SU-DHL-6 (cell line): Measurements from ENCODE around the gene ZNF343.

Experiments
- H2AFZ ChIP-seq: fragments of 200-600 bp; sonication (generic); 2 replicates; pipeline ENCODE4 v1.6.1; 2014; ENCODE audit warnings: low read depth, mild to moderate bottlenecking, moderate library complexity, mixed read lengths, antibody characterized with exemption, low read length; ENCODE audit not compliant: severe bottlenecking
- H3F3A ChIP-seq: fragments of 200-600 bp; shearing (Covaris generic); 2 replicates; pipeline ENCODE4 v1.6.0; 2016; ENCODE audit warnings: antibody characterized with exemption, mild to moderate bottlenecking; ENCODE audit not compliant: insufficient read depth
- H3K27ac ChIP-seq: fragments of 200-600 bp; sonication (generic); 2 replicates; pipeline ENCODE4 v1.5.1; 2016; ENCODE audit warnings: low read depth, mild to moderate bottlenecking, low read length, moderate library complexity, mixed read lengths
- H3K27me3 ChIP-seq: fragments of 200-600 bp; sonication (generic), shearing (Covaris generic); 2 replicates; pipeline ENCODE4 v1.6.0; 2014; ENCODE audit warnings: mild to moderate bottlenecking, low read length
- H3K36me3 ChIP-seq: fragments of 200-600 bp; sonication (generic); 2 replicates; pipeline ENCODE4 v1.6.1; 2014; ENCODE audit warnings: mild to moderate bottlenecking, low read length, mixed read lengths
- H3K4me2 ChIP-seq: fragments of 300-600, 200-600 bp; shearing (Covaris generic), sonication (generic); 2 replicates; pipeline ENCODE4 v1.6.0; 2014; ENCODE audit warnings: low read length, low read depth, mild to moderate bottlenecking; ENCODE audit not compliant: poor library complexity, severe bottlenecking
- H3K4me3 ChIP-seq: fragments of 200-600 bp; sonication (generic); 2 replicates; pipeline ENCODE4 v1.5.1; 2014; ENCODE audit warnings: antibody characterized with exemption, low read length, mild to moderate bottlenecking, mixed read lengths; ENCODE audit not compliant: insufficient read depth, poor library complexity, severe bottlenecking
- H3K79me2 ChIP-seq: fragments of 200-600 bp; sonication (generic); 2 replicates; pipeline ENCODE4 v1.6.1; 2014; ENCODE audit warnings: mild to moderate bottlenecking, low read length, moderate library complexity; ENCODE audit not compliant: insufficient read depth
- H3K9ac ChIP-seq: fragments of 200-600 bp; sonication (generic); 2 replicates; pipeline ENCODE4 v1.7.0; 2014; ENCODE audit warnings: mild to moderate bottlenecking, low read length
- H3K9me2 ChIP-seq: fragments of 200-600 bp; sonication (generic); replicated peaks from 2 replicates; pipeline ENCODE4 v1.6.1; 2014; ENCODE audit warnings: low read length; ENCODE audit not compliant: insufficient read depth
- H3K9me3 ChIP-seq: fragments of 200-600 bp; sonication (generic); 2 replicates; pipeline ENCODE4 v1.6.1; 2014; ENCODE audit warnings: low read length, mixed read lengths; ENCODE audit not compliant: insufficient read depth
- H4K20me1 ChIP-seq: fragments of 200-600 bp; sonication (generic); 2 replicates; pipeline ENCODE4 v1.6.1; 2014; ENCODE audit warnings: low read depth, mild to moderate bottlenecking, antibody characterized with exemption, low read length, moderate library complexity, mixed read lengths
- CTCF ChIP-seq: fragments of 200-600 bp; sonication (generic); IDR thresholded peaks from one replicate; pipeline ENCODE4 v1.5.1; 2017; ENCODE audit warnings: antibody characterized with exemption, mild to moderate bottlenecking, low read length, moderate library complexity; ENCODE audit not compliant: insufficient read depth, poor library complexity, severe bottlenecking
- EZH2phosphoT487 ChIP-seq: fragments of 200-600 bp; sonication (generic), shearing (Covaris generic); conservative IDR thresholded peaks from 2 replicates; pipeline ENCODE4 v1.6.1; 2018; ENCODE audit warnings: mild to moderate bottlenecking, antibody characterized with exemption, low read length, moderate library complexity, mixed read lengths

Gene ZNF343

GRCh38 chr20:2462484-2462883 lies 46.2 kb downstream of the ZNF343 start:
- H3K4me3 ChIP-seq: no peak overlapping the region
- no peaks in the 10 kb centered on the region for H3K9me2 ChIP-seq
- H3K9me3 ChIP-seq: no peaks in the 10 kb centered on the region
- peaks cover 65% of the 10 kb centered on the region for H3F3A ChIP-seq
- H4K20me1 ChIP-seq: peaks cover 47% of the 10 kb centered on the region
- no peak overlapping the region for H3K4me2 ChIP-seq
- peaks cover 82% of the 10 kb centered on the region for H3K36me3 ChIP-seq
- TF ChIP-seq CTCF (no peak), EZH2phosphoT487 (no peak)
- no peaks in the 10 kb centered on the region for H3K27me3 ChIP-seq
- no peak overlapping the region for H3K9ac ChIP-seq
- no peak overlapping the region for H2AFZ ChIP-seq
- H3K79me2 ChIP-seq: peaks cover 25% of the 10 kb centered on the region
- H3K27ac ChIP-seq: no peak overlapping the region

- Histone ChIP-seq H3F3A (peaks cover 59% of the 10 kb centered on the region), H3K79me2 (peaks cover 10% of the 10 kb centered on the region), H3K4me2 (no peak overlapping the region), H3K9ac (no peak overlapping the region), H3K9me2 (no peaks in the 10 kb centered on the region), H3K27me3 (no peaks in the 10 kb centered on the region), H2AFZ (no peak overlapping the region), H3K4me3 (no peak overlapping the region), H3K9me3 (no peaks in the 10 kb centered on the region), H3K27ac (no peak overlapping the region), H3K36me3 (peaks cover 66% of the 10 kb centered on the region), H4K20me1 (peaks cover 31% of the 10 kb centered on the region)
- TF ChIP-seq CTCF (no peak), EZH2phosphoT487 (no peak)
Observed at GRCh38 chr20:2460752-2461424, 47.8 kb downstream of the ZNF343 start.

- Histone ChIP-seq H2AFZ (no peak overlapping the region), H4K20me1 (peaks cover 26% of the 10 kb centered on the region), H3K9me3 (no peaks in the 10 kb centered on the region), H3K4me3 (no peak overlapping the region), H3K4me2 (no peak overlapping the region), H3K27me3 (no peaks in the 10 kb centered on the region), H3F3A (peaks cover 59% of the 10 kb centered on the region), H3K36me3 (peaks cover 60% of the 10 kb centered on the region), H3K79me2 (peaks cover 3% of the 10 kb centered on the region; the same call in 1 of the 2 replicates), H3K9ac (no peak overlapping the region), H3K9me2 (no peaks in the 10 kb centered on the region), H3K27ac (no peak overlapping the region)
- TF ChIP-seq CTCF: no peak
- no peak for TF ChIP-seq EZH2phosphoT487
Observed at GRCh38 chr20:2459981-2460751, 48.5 kb downstream of the ZNF343 start.
